Measurements from ENCODE around the gene SH3BGR. TPM values are rescaled to one million over a fixed set of nuclear protein-coding genes. Genes with fewer than 3 reads are reported as not detected.

Gene SH3BGR
- total RNA-seq, 1 donor from 2014 or later: 2.2 TPM

DNA sequence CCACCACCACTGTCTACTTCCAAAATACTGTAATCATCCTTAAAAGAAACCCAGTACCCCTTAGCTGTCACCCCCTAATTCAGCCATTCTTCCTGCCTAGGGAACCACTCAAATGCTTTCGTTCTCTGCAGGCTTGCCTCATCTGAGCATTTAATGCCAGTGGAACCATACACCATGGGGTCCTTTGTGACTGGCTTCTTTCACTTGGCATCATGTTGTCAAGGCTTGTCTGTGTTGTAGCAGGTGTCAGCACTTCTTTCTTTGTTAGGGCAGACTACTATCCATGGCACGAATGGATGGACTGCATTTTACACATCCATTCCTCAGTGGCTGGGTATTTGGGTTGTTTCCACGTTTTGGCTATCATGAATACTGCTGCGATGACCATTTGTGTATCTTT is 28.5 kb downstream of the SH3BGR start:
- TF ChIP-seq CTCF (IDR thresholded peaks at IDR 0.05; ENCODE audit: unreplicated experiment): no peak
- H3K4me1 Mint-ChIP-seq (ENCODE audit: low read depth): peaks cover 3% of the 10 kb centered on the region
- no peak overlapping the region for H3K4me3 Mint-ChIP-seq (ENCODE audit: low read depth)
- no peaks in the 10 kb centered on the region for H3K36me3 Mint-ChIP-seq (ENCODE audit: insufficient read depth)
- DNase-seq (ENCODE audit: low spot score, unreplicated experiment): no peak
- no peaks in the 10 kb centered on the region for H3K27me3 Mint-ChIP-seq
- no peak overlapping the region for H3K27ac Mint-ChIP-seq
- H3K9me3 Mint-ChIP-seq (ENCODE audit: low read depth): no peaks in the 10 kb centered on the region

DNA sequence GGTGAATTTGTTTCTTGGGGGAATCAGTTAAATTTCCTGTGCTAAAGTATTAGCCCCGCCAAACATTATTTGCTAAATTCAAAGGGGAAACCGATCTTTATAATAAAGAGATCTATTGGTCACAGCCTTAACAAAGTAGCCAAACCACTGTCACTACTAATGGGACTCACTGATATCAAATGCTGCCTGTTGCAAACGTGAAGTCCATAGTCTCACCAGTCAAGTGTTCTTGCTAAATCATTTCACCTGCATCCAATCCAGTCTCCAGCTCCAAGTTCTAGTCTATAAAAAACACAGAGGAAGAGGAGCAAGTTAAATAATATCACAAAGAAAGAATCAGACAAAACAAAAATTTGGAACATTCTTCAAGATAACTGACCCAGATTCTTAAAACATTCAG is 30.1 kb downstream of the SH3BGR start:
- Mint-ChIP-seq H3K27ac (no peak overlapping the region), H3K4me1 (ENCODE audit: low read depth) (peaks cover 3% of the 10 kb centered on the region), H3K27me3 (no peaks in the 10 kb centered on the region), H3K4me3 (ENCODE audit: low read depth) (no peak overlapping the region), H3K36me3 (ENCODE audit: insufficient read depth) (no peaks in the 10 kb centered on the region), H3K9me3 (ENCODE audit: low read depth) (no peaks in the 10 kb centered on the region)
- TF ChIP-seq CTCF (IDR thresholded peaks at IDR 0.05; ENCODE audit: unreplicated experiment): no peak
- DNase-seq (ENCODE audit: low spot score, unreplicated experiment): no peak

- Mint-ChIP-seq H3K27ac (no peak overlapping the region), H3K36me3 (ENCODE audit: insufficient read depth) (no peaks in the 10 kb centered on the region), H3K9me3 (ENCODE audit: low read depth) (no peaks in the 10 kb centered on the region), H3K27me3 (no peaks in the 10 kb centered on the region), H3K4me1 (ENCODE audit: low read depth) (peaks cover 3% of the 10 kb centered on the region), H3K4me3 (ENCODE audit: low read depth) (no peak overlapping the region)
- no peak for DNase-seq (ENCODE audit: low spot score, unreplicated experiment)
- TF ChIP-seq CTCF (IDR thresholded peaks at IDR 0.05; ENCODE audit: unreplicated experiment): no peak
Observed at GRCh38 chr21:39483917-39484316, 32.1 kb downstream of the SH3BGR start.

DNA sequence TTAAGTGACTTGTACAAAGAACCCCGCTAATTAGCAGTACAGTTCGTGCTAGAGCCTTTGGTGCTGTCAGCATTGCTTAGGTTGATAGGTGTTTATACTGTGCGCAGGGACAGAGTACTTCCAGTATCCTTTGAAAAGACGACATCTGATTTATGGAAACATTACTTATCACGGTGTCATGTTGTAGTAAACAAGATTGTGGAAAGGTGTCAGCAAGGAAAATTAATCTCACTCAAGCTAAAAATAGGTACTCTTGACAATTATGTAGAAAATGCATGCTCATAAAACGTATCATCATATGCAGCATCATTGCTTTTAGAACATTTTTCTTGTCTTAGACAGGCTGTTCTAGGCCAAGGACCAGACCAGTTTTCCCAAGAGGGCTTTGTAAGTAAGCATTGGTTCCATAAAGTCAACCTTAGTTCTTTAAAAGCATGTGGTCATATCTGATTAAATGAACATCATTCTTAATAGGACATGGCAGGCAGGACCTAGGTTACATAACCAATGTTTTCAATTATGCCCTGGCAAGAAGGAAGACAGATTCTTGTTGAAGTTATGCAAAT is 33.0 kb downstream of the SH3BGR start:
- DNase-seq (ENCODE audit: low spot score, unreplicated experiment): no peak
- Mint-ChIP-seq H3K27me3 (no peaks in the 10 kb centered on the region), H3K36me3 (ENCODE audit: insufficient read depth) (no peaks in the 10 kb centered on the region), H3K9me3 (ENCODE audit: low read depth) (no peaks in the 10 kb centered on the region), H3K27ac (no peak overlapping the region), H3K4me1 (ENCODE audit: low read depth) (peaks cover 3% of the 10 kb centered on the region), H3K4me3 (ENCODE audit: low read depth) (no peak overlapping the region)
- no peak for TF ChIP-seq CTCF (IDR thresholded peaks at IDR 0.05; ENCODE audit: unreplicated experiment)

GRCh38 chr21:39489380-39489924 is 37.7 kb downstream of the SH3BGR start:
- Mint-ChIP-seq H3K27me3 (no peaks in the 10 kb centered on the region), H3K27ac (no peak overlapping the region), H3K4me1 (ENCODE audit: low read depth) (no peaks in the 10 kb centered on the region), H3K4me3 (ENCODE audit: low read depth) (no peak overlapping the region), H3K9me3 (ENCODE audit: low read depth) (peaks cover 16% of the 10 kb centered on the region), H3K36me3 (ENCODE audit: insufficient read depth) (no peaks in the 10 kb centered on the region)
- no peak for DNase-seq (ENCODE audit: low spot score, unreplicated experiment)
- TF ChIP-seq CTCF (IDR thresholded peaks at IDR 0.05; ENCODE audit: unreplicated experiment): no peak

Data from progenitor cell of endocrine pancreas (in vitro differentiated cells).